Mesendoderm (in vitro differentiated cells): ENCODE data around the gene ATP5F1B.

Experiments used
- DNase-seq: peaks from one replicate; pipeline ENCODE4 v3.0.0; 2013
- H2AK5ac ChIP-seq: 2 replicates; pipeline ENCODE4 v1.6.1; 2013; ENCODE audit warnings: low read length, inconsistent platforms
- H2BK120ac ChIP-seq: 2 replicates; pipeline ENCODE4 v1.6.1; 2013; ENCODE audit warnings: low read depth, mild to moderate bottlenecking, low read length, moderate library complexity, mixed read lengths
- H2BK15ac ChIP-seq: replicated peaks from 2 replicates; pipeline ENCODE4 v1.6.1; 2013; ENCODE audit warnings: low read depth, mild to moderate bottlenecking, moderate library complexity
- H2BK5ac ChIP-seq: 2 replicates; pipeline ENCODE4 v1.6.1; 2013; ENCODE audit warnings: low read length, inconsistent platforms
- H3K18ac ChIP-seq: 2 replicates; pipeline ENCODE4 v1.6.1; 2013; ENCODE audit warnings: mild to moderate bottlenecking, low read length, mixed read lengths
- H3K23ac ChIP-seq: one replicate; pipeline ENCODE4 v1.6.1; 2013; ENCODE audit warnings: low read length
- H3K27ac ChIP-seq: 2 replicates; pipeline ENCODE4 v1.5.1; 2013; ENCODE audit warnings: low read depth, mild to moderate bottlenecking, inconsistent platforms, low read length, moderate library complexity
- H3K27me3 ChIP-seq: 2 replicates; pipeline ENCODE4 v1.6.1; 2013; ENCODE audit warnings: low read length, control low read depth, mild to moderate bottlenecking, inconsistent platforms; ENCODE audit not compliant: insufficient read depth, poor library complexity
- H3K36me3 ChIP-seq: 2 replicates; pipeline ENCODE4 v1.6.1; 2013; ENCODE audit warnings: low read length, inconsistent platforms; ENCODE audit not compliant: control insufficient read depth, insufficient read depth
- H3K4ac ChIP-seq: one replicate; pipeline ENCODE4 v1.6.1; 2013; ENCODE audit warnings: low read depth, mild to moderate bottlenecking, low read length, moderate library complexity
- H3K4me1 ChIP-seq: 2 replicates; pipeline ENCODE4 v1.6.1; 2013; ENCODE audit warnings: low read depth, low read length, inconsistent platforms; ENCODE audit not compliant: control insufficient read depth
- H3K4me2 ChIP-seq: 2 replicates; pipeline ENCODE4 v1.6.1; 2013; ENCODE audit warnings: low read length
- H3K4me3 ChIP-seq: 2 replicates; pipeline ENCODE4 v1.5.1; 2013; ENCODE audit warnings: mild to moderate bottlenecking, low read length
- H3K56ac ChIP-seq: one replicate; pipeline ENCODE4 v1.6.1; 2013; ENCODE audit warnings: low read length
- H3K79me1 ChIP-seq: 2 replicates; pipeline ENCODE4 v1.6.1; 2013; ENCODE audit warnings: low read length, inconsistent platforms
- H3K79me2 ChIP-seq: 2 replicates; pipeline ENCODE4 v1.6.1; 2013; ENCODE audit warnings: mild to moderate bottlenecking, low read length; ENCODE audit not compliant: control insufficient read depth, insufficient read depth
- H3K9ac ChIP-seq: 2 replicates; pipeline ENCODE4 v1.6.1; 2013; ENCODE audit warnings: low read length, inconsistent platforms
- H4K5ac ChIP-seq: one replicate; pipeline ENCODE4 v1.6.1; 2013; ENCODE audit warnings: low read length
- H4K8ac ChIP-seq: one replicate; pipeline ENCODE4 v1.6.1; 2013; ENCODE audit warnings: low read depth, mild to moderate bottlenecking, control low read depth, low read length, moderate library complexity
- WGBS: extraction: QIAGEN DNeasy Blood & Tissue Kit; methylation state at CpG from one replicate; pipeline ENCODE4 v1.1.7; 2013; ENCODE audit warnings: low lambda C conversion rate, missing lambda C conversion rate; ENCODE audit not compliant: insufficient coverage; ENCODE audit errors: extremely low coverage; 5-methylcytosine and 5-hydroxymethylcytosine counted together

ATP5F1B gene

DNA sequence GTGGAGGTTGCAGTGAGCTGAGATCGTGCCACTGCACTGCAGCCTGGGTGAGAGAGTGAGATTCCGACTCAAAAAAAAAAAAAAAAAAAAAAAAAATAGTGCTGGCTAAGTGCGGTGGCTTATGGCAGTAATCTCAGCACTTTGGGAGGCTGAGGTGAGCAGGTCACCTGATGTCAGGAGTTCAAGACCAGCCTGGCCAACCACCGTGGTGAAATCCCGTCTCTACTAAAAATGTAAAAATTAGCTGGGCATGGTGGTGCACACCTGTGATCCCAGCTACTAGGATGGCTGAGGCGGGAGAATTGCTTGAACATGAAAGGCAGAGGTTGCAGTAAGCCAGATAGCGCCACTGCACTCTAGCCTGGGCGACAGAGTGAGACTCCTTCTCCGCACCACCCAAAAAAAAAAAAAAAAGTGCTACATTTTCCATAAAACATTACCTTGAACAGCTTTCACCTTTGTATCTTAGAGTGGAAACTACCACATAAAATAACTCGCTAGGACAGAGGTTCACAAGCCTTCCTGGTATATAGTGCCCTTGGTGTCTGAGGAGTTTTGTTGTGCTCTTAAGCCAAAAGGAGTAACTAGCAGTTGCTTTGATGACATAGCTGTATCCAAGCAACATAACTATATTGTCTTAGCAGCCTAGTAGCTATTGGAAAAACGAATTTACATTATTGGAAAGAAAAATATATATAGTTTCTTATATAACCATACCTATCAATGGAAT, 31.2 kb upstream of the ATP5F1B start:
- no peaks in the 10 kb centered on the region for H3K27me3 ChIP-seq
- H4K5ac ChIP-seq: no peak overlapping the region
- H3K4me3 ChIP-seq: no peak overlapping the region
- no peak overlapping the region for H3K23ac ChIP-seq
- H3K79me1 ChIP-seq: peaks cover 4% of the 10 kb centered on the region
- H3K36me3 ChIP-seq: peaks cover 3% of the 10 kb centered on the region
- DNase-seq: no peak
- H3K4me1 ChIP-seq: no peaks in the 10 kb centered on the region
- no peak overlapping the region for H4K8ac ChIP-seq
- H3K56ac ChIP-seq: no peak overlapping the region
- WGBS: no CpG with 5 or more reads among the region's 11 CpGs
- H3K79me2 ChIP-seq: peaks cover 78% of the 10 kb centered on the region
- H2BK5ac ChIP-seq: no peak overlapping the region
- H2BK15ac ChIP-seq: no peak overlapping the region
- no peak overlapping the region for H3K4ac ChIP-seq
- no peak overlapping the region for H3K4me2 ChIP-seq
- no peak overlapping the region for H2BK120ac ChIP-seq
- no peak overlapping the region for H3K27ac ChIP-seq
- H3K9ac ChIP-seq: no peak overlapping the region
- no peak overlapping the region for H3K18ac ChIP-seq
- H2AK5ac ChIP-seq: no peak overlapping the region

DNA sequence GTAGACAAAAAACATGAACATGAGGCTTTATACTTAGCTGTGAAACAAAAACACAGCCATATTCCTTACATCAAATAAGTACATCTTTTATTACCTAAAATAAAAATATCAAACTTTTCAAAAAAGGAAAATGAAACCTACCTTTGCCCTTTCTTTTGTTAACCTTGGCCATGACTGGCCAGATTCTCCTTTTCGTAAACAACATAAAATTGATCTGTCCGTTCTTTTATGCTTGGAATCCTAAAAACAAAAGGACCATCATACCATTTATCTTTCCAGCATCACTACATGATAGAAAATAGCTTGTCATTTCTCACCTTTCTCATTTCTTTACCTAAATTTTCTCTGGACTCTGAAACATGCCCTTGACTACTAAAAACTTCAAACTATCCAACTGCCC, 25.8 kb upstream of the ATP5F1B start:
- no peak overlapping the region for H3K56ac ChIP-seq
- no peaks in the 10 kb centered on the region for H3K4me1 ChIP-seq
- H3K27me3 ChIP-seq: no peaks in the 10 kb centered on the region
- no CpG with 5 or more reads among the region's 2 CpGs for WGBS
- no peak overlapping the region for H3K23ac ChIP-seq
- peaks cover 32% of the 10 kb centered on the region for H3K79me2 ChIP-seq
- H2AK5ac ChIP-seq: no peak overlapping the region
- no peak for DNase-seq
- H3K4me3 ChIP-seq: no peak overlapping the region
- H3K27ac ChIP-seq: no peak overlapping the region
- H2BK5ac ChIP-seq: no peak overlapping the region
- H4K8ac ChIP-seq: no peak overlapping the region
- no peak overlapping the region for H4K5ac ChIP-seq
- H2BK15ac ChIP-seq: no peak overlapping the region
- H3K18ac ChIP-seq: no peak overlapping the region
- H3K4me2 ChIP-seq: no peak overlapping the region
- H2BK120ac ChIP-seq: no peak overlapping the region
- peaks cover 6% of the 10 kb centered on the region for H3K79me1 ChIP-seq
- no peak overlapping the region for H3K9ac ChIP-seq
- H3K4ac ChIP-seq: no peak overlapping the region
- peaks cover 6% of the 10 kb centered on the region for H3K36me3 ChIP-seq

DNA sequence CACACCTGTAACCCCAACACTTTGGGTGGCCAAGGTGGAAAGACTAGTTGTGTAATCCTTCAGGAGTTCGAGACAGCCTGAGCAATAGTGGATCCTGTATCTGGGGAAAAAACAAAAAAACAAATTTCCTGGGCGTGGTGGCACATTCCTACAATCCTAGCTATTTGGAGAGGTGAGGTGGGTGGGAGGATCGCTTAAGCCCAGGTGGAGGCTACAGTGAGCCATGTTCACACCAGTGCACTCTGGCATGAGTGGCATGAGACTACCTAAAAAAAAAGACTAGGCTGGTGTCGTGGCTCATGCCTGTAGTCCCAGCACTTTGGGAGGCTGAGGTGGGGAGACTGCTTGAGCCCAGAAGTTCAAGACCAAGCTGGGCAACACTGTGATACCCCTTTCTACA, 25.1 kb upstream of the ATP5F1B start:
- Histone ChIP-seq H3K27me3 (no peaks in the 10 kb centered on the region), H4K5ac (no peak overlapping the region), H3K9ac (no peak overlapping the region), H3K18ac (no peak overlapping the region), H2BK120ac (no peak overlapping the region), H4K8ac (no peak overlapping the region), H3K27ac (no peak overlapping the region), H3K79me1 (peaks cover 6% of the 10 kb centered on the region), H2AK5ac (no peak overlapping the region), H3K36me3 (peaks cover 6% of the 10 kb centered on the region), H3K56ac (no peak overlapping the region), H3K4me3 (no peak overlapping the region), H2BK5ac (no peak overlapping the region), H3K4ac (no peak overlapping the region), H3K23ac (no peak overlapping the region), H2BK15ac (no peak overlapping the region), H3K4me1 (no peaks in the 10 kb centered on the region), H3K79me2 (peaks cover 26% of the 10 kb centered on the region), H3K4me2 (no peak overlapping the region)
- no CpG with 5 or more reads among the region's 4 CpGs for WGBS
- no peak for DNase-seq

DNA sequence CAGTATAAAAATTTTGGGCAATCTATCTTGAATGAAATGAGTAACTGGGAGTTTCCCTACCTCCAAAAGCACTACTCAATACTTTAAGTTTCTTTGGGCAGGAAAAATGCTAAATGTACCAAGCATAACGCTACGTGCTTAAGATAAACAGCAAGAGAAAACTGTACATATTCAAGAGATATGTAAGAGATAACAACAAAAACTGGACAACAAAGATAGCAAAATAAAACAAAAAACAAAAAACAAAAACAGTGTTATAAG, 22.3 kb upstream of the ATP5F1B start:
- no CpG with 5 or more reads among the region's 2 CpGs for WGBS
- no peak overlapping the region for H2BK15ac ChIP-seq
- no peak overlapping the region for H4K8ac ChIP-seq
- DNase-seq: no peak
- H2BK5ac ChIP-seq: no peak overlapping the region
- H3K23ac ChIP-seq: no peak overlapping the region
- no peak overlapping the region for H4K5ac ChIP-seq
- no peaks in the 10 kb centered on the region for H3K27me3 ChIP-seq
- no peak overlapping the region for H2BK120ac ChIP-seq
- H3K4me3 ChIP-seq: no peak overlapping the region
- peaks cover 6% of the 10 kb centered on the region for H3K79me1 ChIP-seq
- no peak overlapping the region for H3K9ac ChIP-seq
- no peak overlapping the region for H3K4me2 ChIP-seq
- H2AK5ac ChIP-seq: no peak overlapping the region
- no peak overlapping the region for H3K18ac ChIP-seq
- H3K79me2 ChIP-seq: peaks cover 8% of the 10 kb centered on the region
- H3K4ac ChIP-seq: no peak overlapping the region
- no peak overlapping the region for H3K27ac ChIP-seq
- H3K36me3 ChIP-seq: peaks cover 6% of the 10 kb centered on the region
- H3K4me1 ChIP-seq: no peaks in the 10 kb centered on the region
- no peak overlapping the region for H3K56ac ChIP-seq

DNA sequence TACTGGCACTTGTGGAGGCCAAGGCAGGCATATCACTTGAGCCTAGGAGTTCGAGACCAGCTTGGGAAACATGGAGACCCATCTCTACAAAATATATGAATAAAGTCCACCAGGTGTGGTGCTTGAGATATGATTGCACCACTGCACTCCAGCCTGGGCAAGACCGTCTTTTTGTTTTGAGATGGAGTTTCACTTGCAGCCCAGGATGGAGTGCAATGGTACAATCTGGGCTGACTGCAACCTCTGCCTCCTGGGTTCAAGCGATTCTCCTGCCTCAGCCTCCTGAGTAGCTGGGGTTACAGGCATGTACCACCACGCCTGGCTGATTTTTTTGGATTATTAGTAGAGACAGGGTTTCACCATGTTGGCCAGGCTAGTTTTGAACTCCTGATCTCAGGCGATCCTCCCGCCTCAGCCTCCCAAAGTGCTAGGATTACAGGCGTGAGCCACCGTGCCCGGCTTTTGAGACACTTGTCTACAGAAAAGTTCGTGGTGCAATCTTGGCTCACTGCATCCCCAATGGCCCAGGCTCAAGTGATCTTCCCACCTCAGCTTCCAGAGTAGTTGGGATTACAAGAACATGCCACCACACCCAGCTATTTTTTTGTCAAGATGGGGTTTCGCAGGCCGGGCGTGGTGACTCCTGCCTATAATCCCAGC, 16.3 kb upstream of the ATP5F1B start:
- no peak overlapping the region for H4K8ac ChIP-seq
- no peak overlapping the region for H3K4me3 ChIP-seq
- no peak overlapping the region for H2BK15ac ChIP-seq
- H3K56ac ChIP-seq: no peak overlapping the region
- no peak overlapping the region for H4K5ac ChIP-seq
- H3K79me2 ChIP-seq: no peaks in the 10 kb centered on the region
- no peak overlapping the region for H3K4ac ChIP-seq
- H3K9ac ChIP-seq: no peak overlapping the region
- H2AK5ac ChIP-seq: no peak overlapping the region
- no peak overlapping the region for H3K18ac ChIP-seq
- WGBS: no CpG with 5 or more reads among the region's 13 CpGs
- no peak overlapping the region for H3K4me2 ChIP-seq
- no peaks in the 10 kb centered on the region for H3K4me1 ChIP-seq
- H2BK120ac ChIP-seq: no peak overlapping the region
- no peak overlapping the region for H2BK5ac ChIP-seq
- H3K27ac ChIP-seq: no peak overlapping the region
- H3K23ac ChIP-seq: no peak overlapping the region
- H3K27me3 ChIP-seq: no peaks in the 10 kb centered on the region
- H3K36me3 ChIP-seq: no peaks in the 10 kb centered on the region
- DNase-seq: no peak
- no peaks in the 10 kb centered on the region for H3K79me1 ChIP-seq

DNA sequence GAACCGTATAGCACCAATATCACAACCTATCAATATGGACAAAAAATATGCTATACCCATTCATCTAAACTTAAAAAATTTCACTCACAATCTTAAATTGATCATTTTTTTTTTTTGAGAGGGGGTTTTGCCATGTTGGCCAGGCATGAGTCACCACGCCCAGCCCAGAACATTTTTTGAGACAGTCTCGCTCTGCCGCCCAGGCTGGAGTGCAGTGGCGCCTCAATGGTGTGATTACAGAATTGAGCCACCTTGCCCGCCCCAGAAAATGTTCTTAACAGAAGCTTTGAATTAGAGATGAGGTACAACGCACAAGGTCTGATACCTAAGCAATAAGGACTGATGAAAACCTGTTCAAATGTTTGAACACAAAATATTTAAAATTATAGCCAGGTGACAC, 15.8 kb upstream of the ATP5F1B start:
- Histone ChIP-seq H3K4me2 (no peak overlapping the region), H2BK120ac (no peak overlapping the region), H2BK15ac (no peak overlapping the region), H2AK5ac (no peak overlapping the region), H3K9ac (no peak overlapping the region), H3K79me2 (no peaks in the 10 kb centered on the region), H3K79me1 (no peaks in the 10 kb centered on the region), H3K36me3 (no peaks in the 10 kb centered on the region), H4K5ac (no peak overlapping the region), H2BK5ac (no peak overlapping the region), H3K27ac (no peak overlapping the region), H3K4me3 (no peak overlapping the region), H3K56ac (no peak overlapping the region), H3K23ac (no peak overlapping the region), H3K4me1 (no peaks in the 10 kb centered on the region), H3K27me3 (no peaks in the 10 kb centered on the region), H3K4ac (no peak overlapping the region), H4K8ac (no peak overlapping the region), H3K18ac (no peak overlapping the region)
- DNase-seq: no peak
- no CpG with 5 or more reads among the region's 7 CpGs for WGBS
